OCI-LY3 (cell line): ENCODE measurements around the gene LSP1.

Experiments used
- H2AFZ ChIP-seq: fragments of 200-600, 300-600 bp; shearing (Covaris generic); 2 replicates; pipeline ENCODE4 v1.6.0; 2014; ENCODE audit warnings: antibody characterized with exemption, low read depth, low read length
- H3K27ac ChIP-seq: fragments of 200-600, 300-600 bp; sonication (generic); 2 replicates; pipeline ENCODE4 v1.5.1; 2014; ENCODE audit warnings: mild to moderate bottlenecking, low read length, moderate library complexity, mixed read lengths
- H3K27me3 ChIP-seq: fragments of 200-600, 300-600 bp; sonication (generic); 2 replicates; pipeline ENCODE4 v1.6.1; 2014; ENCODE audit warnings: low read depth, low read length, mixed read lengths
- H3K36me3 ChIP-seq: fragments of 200-600, 300-600 bp; sonication (generic); replicated peaks from 2 replicates; pipeline ENCODE3; 2014; ENCODE audit warnings: low read depth, low read length, mixed read lengths
- H3K4me1 ChIP-seq: fragments of 300-600, 200-600 bp; sonication (generic); 2 replicates; pipeline ENCODE4 v1.6.1; 2014; ENCODE audit warnings: low read length, mixed read lengths
- H3K4me2 ChIP-seq: fragments of 200-600, 300-600 bp; sonication (generic); 2 replicates; pipeline ENCODE4 v1.6.1; 2014; ENCODE audit warnings: low read length, mixed read lengths
- H3K4me3 ChIP-seq: fragments of 300-600, 200-600 bp; sonication (generic); 2 replicates; pipeline ENCODE4 v1.5.1; 2014; ENCODE audit warnings: antibody characterized with exemption, mild to moderate bottlenecking, low read length, moderate library complexity
- H3K79me2 ChIP-seq: fragments of 300-600, 200-600 bp; shearing (Covaris generic); 2 replicates; pipeline ENCODE4 v1.6.1; 2014; ENCODE audit warnings: mild to moderate bottlenecking, low read length, mixed read lengths
- H3K9ac ChIP-seq: fragments of 300-600, 200-600 bp; shearing (Covaris generic); 2 replicates; pipeline ENCODE4 v1.6.0; 2014; ENCODE audit warnings: mild to moderate bottlenecking, low read length, moderate library complexity
- H3K9me3 ChIP-seq: fragments of 200-600, 300-600 bp; shearing (Covaris generic); 2 replicates; pipeline ENCODE4 v1.6.1; 2014; ENCODE audit warnings: low read length, mixed read lengths; ENCODE audit not compliant: insufficient read depth
- H4K20me1 ChIP-seq: fragments of 200-600, 300-600 bp; sonication (generic); 2 replicates; pipeline ENCODE4 v1.6.1; 2016; ENCODE audit warnings: low read length, mixed read lengths; ENCODE audit not compliant: insufficient read depth
- EZH2phosphoT487 ChIP-seq: fragments of 200-600 bp; shearing (Covaris generic); IDR thresholded peaks from 2 replicates; pipeline ENCODE4 v1.6.1; 2018; ENCODE audit warnings: antibody characterized with exemption, mixed run types, low read depth
- TF ChIP-seq, protein P1 (sequence below): fragments of 200-600, 300-600 bp; sonication (generic); IDR thresholded peaks from 2 replicates; pipeline ENCODE4 v1.5.1; 2014; ENCODE audit warnings: antibody characterized with exemption, low read length, low read depth

LSP1 gene

DNA sequence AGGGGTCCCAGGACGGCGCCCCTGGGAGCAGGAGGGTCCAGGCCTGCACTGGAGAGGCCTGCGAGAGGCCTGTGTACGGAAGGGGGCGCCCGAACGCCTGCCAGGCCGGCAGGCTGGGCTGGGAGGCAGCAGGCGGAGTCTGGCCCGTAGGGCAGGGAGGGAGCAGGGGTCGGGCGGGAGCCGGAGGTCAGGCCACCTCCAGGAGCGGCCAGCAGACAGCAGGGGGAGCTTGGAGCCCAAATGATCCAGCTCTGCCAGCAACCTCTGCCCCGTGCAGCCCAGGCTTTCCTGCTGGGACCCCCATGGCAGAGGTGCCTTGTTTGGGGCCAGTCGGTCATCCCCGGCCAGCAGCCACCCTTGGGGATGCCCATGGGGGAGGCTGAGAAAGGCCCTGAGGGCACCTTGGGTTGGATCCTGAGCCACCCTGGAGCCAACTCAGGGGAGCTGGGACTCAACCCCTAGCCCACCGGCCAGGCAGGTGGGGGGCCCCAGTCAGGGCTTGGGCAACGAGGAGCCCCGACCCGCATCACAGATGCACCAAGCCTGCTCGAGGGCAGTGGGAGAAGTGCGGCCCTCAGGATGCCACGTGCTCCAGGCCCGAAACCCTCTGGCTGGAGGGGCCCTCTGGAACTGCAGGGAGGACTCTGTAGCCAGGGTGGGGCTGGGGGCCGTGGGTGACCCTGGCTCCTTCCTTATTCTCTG is 27.7 kb upstream of the LSP1 start:
- Histone ChIP-seq H3K9ac (no peak overlapping the region), H3K27me3 (peaks cover 25% of the 10 kb centered on the region), H3K36me3 (no peaks in the 10 kb centered on the region), H3K9me3 (no peaks in the 10 kb centered on the region), H3K27ac (no peak overlapping the region), H3K4me1 (no peaks in the 10 kb centered on the region), H3K4me3 (no peak overlapping the region), H3K79me2 (no peaks in the 10 kb centered on the region), H3K4me2 (no peak overlapping the region), H2AFZ (no peak overlapping the region), H4K20me1 (no peaks in the 10 kb centered on the region)
- no peak for TF ChIP-seq EZH2phosphoT487
- TF ChIP-seq, protein P1, sequence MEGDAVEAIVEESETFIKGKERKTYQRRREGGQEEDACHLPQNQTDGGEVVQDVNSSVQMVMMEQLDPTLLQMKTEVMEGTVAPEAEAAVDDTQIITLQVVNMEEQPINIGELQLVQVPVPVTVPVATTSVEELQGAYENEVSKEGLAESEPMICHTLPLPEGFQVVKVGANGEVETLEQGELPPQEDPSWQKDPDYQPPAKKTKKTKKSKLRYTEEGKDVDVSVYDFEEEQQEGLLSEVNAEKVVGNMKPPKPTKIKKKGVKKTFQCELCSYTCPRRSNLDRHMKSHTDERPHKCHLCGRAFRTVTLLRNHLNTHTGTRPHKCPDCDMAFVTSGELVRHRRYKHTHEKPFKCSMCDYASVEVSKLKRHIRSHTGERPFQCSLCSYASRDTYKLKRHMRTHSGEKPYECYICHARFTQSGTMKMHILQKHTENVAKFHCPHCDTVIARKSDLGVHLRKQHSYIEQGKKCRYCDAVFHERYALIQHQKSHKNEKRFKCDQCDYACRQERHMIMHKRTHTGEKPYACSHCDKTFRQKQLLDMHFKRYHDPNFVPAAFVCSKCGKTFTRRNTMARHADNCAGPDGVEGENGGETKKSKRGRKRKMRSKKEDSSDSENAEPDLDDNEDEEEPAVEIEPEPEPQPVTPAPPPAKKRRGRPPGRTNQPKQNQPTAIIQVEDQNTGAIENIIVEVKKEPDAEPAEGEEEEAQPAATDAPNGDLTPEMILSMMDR: peak; percentile 62

DNA sequence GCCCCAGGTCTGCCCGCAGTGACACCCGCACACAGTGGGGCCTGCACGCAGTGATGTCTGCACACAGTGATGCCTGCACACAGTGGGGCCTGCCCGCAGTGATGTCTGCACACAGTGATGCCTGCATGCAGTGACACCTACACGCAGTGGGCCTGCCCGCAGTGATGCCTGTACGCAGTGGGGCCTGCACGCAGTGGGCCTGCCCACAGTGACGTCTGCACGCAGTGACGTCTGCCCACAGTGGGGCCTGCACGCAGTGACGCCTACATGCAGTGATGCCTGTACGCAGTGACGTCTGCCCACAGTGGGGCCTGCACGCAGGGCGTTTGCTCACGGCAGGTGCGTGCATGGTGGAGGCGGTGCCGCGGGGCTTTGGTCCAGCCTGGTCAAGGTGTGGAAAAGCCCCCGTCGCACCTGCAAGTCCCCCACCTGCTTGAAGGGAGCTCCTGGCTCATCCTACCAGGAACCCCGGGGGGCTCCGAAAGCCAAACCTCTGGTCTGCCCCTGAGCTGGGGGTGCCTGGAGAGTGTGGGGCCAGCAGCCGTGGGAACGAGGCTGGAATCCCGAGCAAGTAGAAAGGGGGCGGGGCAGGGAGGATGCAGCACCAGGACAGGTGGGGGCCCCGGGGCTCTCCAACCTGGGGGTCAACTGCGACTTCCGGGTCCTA is 27.0 kb upstream of the LSP1 start:
- Histone ChIP-seq H2AFZ (no peak overlapping the region), H3K27ac (no peak overlapping the region), H3K4me3 (no peak overlapping the region), H3K4me1 (no peaks in the 10 kb centered on the region), H4K20me1 (no peaks in the 10 kb centered on the region), H3K36me3 (no peaks in the 10 kb centered on the region), H3K27me3 (peaks cover 32% of the 10 kb centered on the region), H3K79me2 (no peaks in the 10 kb centered on the region), H3K9ac (no peak overlapping the region), H3K9me3 (no peaks in the 10 kb centered on the region), H3K4me2 (no peak overlapping the region)
- no peak for TF ChIP-seq EZH2phosphoT487
- TF ChIP-seq, protein P1: no peak

- TF ChIP-seq, protein P1: peak; percentile 32
- no peak for TF ChIP-seq EZH2phosphoT487
- H3K4me1 ChIP-seq: no peaks in the 10 kb centered on the region
- no peak overlapping the region for H3K27ac ChIP-seq
- H3K36me3 ChIP-seq: no peaks in the 10 kb centered on the region
- H3K9me3 ChIP-seq: no peaks in the 10 kb centered on the region
- no peak overlapping the region for H3K4me2 ChIP-seq
- no peak overlapping the region for H3K4me3 ChIP-seq
- H4K20me1 ChIP-seq: no peaks in the 10 kb centered on the region
- peaks cover 38% of the 10 kb centered on the region for H3K27me3 ChIP-seq
- H2AFZ ChIP-seq: no peak overlapping the region
- H3K79me2 ChIP-seq: no peaks in the 10 kb centered on the region
- H3K9ac ChIP-seq: no peak overlapping the region
Observed at GRCh38 chr11:1826552-1827094, 26.3 kb upstream of the LSP1 start.

DNA sequence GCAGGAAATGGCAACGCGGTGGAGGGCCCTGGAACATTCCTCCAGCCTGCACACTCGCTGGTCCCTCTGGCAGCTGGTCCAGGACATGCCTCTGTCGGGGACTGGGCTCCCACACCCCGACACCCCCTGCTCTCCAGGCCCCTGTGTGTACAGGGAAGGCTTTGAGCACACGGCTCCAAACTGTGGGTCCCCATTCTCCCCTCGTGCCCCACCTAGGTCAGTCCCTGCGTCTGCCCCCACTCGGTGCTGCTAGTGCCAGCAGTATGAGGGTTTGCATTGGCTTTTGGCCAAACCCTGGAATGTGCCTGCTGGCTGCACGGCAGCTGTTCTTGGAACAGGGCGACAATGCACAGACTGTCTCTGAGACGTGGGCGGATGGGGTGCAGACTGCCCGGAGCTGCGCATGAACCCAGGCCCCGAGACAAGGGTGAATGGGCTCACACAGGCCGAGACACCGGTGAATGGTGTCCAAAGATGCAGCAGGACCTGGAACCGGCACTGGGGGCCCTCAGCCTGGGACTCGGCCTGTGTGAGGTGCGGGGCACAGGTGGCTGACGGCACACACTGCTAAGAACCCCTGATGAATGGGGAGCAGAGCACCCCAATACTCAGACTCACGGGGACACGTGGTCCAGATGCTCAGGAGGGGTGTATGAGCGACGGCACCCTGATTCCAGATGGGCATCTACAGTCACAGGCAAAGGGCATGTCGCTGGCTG is 25.6 kb upstream of the LSP1 start:
- Histone ChIP-seq H2AFZ (no peak overlapping the region), H3K4me2 (no peak overlapping the region), H3K27ac (no peak overlapping the region)

More for the DNA sequence above, 25.6 kb upstream of the LSP1 start:
- Histone ChIP-seq H3K27me3 (peaks cover 43% of the 10 kb centered on the region), H3K9me3 (no peaks in the 10 kb centered on the region), H3K4me3 (no peak overlapping the region), H3K79me2 (no peaks in the 10 kb centered on the region), H4K20me1 (no peaks in the 10 kb centered on the region), H3K36me3 (no peaks in the 10 kb centered on the region), H3K4me1 (no peaks in the 10 kb centered on the region), H3K9ac (no peak overlapping the region)
- TF ChIP-seq EZH2phosphoT487: no peak
- TF ChIP-seq, protein P1: no peak
